ENCODE measurements around the gene RHBDD1.

DNA sequence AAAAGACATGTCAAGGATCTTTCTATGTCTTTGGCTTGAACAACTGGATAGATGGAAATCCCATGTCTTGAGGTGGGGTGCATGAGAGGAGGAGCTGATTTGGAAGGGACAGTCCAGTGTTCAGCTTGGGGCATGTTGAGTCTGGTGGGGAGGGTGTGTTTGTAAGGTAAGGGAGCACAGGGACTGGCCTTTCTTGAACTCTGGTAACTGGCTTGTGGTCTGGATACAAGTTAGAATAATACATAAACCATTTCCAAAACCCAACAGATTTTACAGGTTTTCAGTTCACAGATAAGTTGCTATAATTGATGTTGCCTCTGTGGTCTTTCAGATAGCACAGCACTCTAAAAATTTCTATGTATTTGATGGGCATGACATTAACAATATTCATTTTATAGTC lies 24.2 kb downstream of the RHBDD1 start:
- no peak for TF ChIP-seq EP300 (IDR thresholded peaks at IDR 0.05)
- TF ChIP-seq, protein P1, sequence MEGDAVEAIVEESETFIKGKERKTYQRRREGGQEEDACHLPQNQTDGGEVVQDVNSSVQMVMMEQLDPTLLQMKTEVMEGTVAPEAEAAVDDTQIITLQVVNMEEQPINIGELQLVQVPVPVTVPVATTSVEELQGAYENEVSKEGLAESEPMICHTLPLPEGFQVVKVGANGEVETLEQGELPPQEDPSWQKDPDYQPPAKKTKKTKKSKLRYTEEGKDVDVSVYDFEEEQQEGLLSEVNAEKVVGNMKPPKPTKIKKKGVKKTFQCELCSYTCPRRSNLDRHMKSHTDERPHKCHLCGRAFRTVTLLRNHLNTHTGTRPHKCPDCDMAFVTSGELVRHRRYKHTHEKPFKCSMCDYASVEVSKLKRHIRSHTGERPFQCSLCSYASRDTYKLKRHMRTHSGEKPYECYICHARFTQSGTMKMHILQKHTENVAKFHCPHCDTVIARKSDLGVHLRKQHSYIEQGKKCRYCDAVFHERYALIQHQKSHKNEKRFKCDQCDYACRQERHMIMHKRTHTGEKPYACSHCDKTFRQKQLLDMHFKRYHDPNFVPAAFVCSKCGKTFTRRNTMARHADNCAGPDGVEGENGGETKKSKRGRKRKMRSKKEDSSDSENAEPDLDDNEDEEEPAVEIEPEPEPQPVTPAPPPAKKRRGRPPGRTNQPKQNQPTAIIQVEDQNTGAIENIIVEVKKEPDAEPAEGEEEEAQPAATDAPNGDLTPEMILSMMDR (IDR thresholded peaks at IDR 0.05), result no peak
